ENCODE measurements around the gene RPS21. TPM values are rescaled to one million over a fixed set of nuclear protein-coding genes. Genes with fewer than 3 reads are reported as not detected.

The RPS21 gene
- total RNA-seq, 2 donors from 2014 or later = 1,359 to 1,579 TPM

DNA sequence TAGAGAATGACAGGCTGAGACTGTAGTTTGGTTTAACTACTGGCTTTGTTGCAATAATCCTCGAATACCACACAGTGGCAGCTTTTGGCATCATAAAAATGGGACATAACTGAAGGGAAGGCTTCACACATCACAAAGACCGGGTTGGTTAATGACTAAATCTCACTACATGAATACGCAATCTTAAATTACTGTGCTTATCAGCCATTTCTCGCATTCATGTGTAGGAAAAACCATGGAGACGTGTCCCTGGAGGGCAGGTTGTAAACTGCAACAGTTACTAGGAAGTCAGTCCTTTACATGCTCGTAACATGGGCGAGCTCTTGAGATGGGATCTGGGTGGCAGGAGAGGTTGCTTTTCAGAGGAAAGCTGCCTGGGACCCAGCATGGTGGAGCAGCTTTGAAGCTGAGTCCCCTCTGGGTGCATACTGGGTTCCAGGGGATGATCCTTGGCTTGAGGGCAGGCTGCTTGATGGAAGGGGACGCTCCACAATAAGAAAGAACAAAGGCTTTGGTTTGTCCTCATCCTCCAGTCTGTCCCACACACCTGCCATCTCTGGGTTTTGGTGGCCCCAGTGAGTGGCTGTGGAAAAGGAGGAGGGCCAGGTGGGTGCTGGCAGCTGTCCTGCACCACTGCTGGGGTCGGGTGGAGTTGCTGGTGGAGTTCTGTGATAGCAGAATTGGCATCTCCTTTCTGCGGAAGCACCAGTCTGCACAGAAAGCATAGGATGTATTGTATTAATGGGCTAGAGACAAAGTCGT, 2.1 kb downstream of the RPS21 start:
- intact Hi-C loops (cut with DNase I) = loop anchor here (10.0 kb wide), 1 partner anchor 374 kb away; no protein-coding TSS in a partner anchor
- no peaks in the 10 kb centered on the region for H3K36me3 ChIP-seq

DNA sequence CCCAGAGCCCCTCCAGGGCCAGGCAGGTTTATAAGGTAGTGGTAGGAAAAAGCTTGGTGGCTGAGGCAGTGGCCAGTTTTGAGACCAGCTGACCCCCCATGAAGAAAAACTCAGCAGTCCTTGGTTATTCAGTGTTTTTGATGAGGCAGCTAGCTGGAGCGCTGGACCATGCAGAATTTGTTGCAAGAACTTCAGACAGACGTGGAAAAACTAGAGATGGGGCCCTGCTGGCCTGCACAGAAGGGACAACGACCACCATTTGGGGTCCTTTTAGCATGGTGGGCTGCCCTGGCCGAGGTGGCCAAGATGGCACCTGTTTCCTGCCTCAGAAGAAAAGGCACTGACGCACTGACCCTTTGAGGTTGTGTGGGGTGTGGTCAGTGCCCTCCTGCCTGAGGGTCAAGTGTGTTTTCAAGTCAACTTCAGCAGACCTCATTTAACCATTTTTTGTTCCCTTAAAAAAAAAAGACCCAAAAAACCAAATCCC, 2.7 kb downstream of the RPS21 start:
- DNase-seq = no peak
- intact Hi-C loops (cut with DNase I) = loop anchor here (10.0 kb wide), 1 partner anchor 375 kb away; no protein-coding TSS in a partner anchor
- Histone ChIP-seq H3K4me3 (no peak overlapping the region), H3K9ac (ENCODE audit: low read depth in 2 of 2, low read length in 2 of 2) (no peak overlapping the region), H3K9me3 (no peaks in the 10 kb centered on the region), H3K36me3 (no peaks in the 10 kb centered on the region), H3K4me1 (peaks cover 9% of the 10 kb centered on the region), H3K27ac (no peak overlapping the region), H3K27me3 (no peaks in the 10 kb centered on the region)
- TF ChIP-seq, protein P1, sequence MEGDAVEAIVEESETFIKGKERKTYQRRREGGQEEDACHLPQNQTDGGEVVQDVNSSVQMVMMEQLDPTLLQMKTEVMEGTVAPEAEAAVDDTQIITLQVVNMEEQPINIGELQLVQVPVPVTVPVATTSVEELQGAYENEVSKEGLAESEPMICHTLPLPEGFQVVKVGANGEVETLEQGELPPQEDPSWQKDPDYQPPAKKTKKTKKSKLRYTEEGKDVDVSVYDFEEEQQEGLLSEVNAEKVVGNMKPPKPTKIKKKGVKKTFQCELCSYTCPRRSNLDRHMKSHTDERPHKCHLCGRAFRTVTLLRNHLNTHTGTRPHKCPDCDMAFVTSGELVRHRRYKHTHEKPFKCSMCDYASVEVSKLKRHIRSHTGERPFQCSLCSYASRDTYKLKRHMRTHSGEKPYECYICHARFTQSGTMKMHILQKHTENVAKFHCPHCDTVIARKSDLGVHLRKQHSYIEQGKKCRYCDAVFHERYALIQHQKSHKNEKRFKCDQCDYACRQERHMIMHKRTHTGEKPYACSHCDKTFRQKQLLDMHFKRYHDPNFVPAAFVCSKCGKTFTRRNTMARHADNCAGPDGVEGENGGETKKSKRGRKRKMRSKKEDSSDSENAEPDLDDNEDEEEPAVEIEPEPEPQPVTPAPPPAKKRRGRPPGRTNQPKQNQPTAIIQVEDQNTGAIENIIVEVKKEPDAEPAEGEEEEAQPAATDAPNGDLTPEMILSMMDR (IDR thresholded peaks at IDR 0.05) = no peak

More for the DNA sequence above, 2.1 kb downstream of the RPS21 start:
- H3K4me1 ChIP-seq = peaks cover 9% of the 10 kb centered on the region
- H3K27me3 ChIP-seq = no peaks in the 10 kb centered on the region
- TF ChIP-seq, protein P1 (IDR thresholded peaks at IDR 0.05) = no peak
- no peak for DNase-seq
- H3K9me3 ChIP-seq = no peaks in the 10 kb centered on the region
- peak overlapping the region in 1 of 2 donors; percentile 18 for H3K9ac ChIP-seq (ENCODE audit: low read depth in 2 of 2, low read length in 2 of 2)
- H3K27ac ChIP-seq = no peak overlapping the region
- no peak overlapping the region for H3K4me3 ChIP-seq

DNA sequence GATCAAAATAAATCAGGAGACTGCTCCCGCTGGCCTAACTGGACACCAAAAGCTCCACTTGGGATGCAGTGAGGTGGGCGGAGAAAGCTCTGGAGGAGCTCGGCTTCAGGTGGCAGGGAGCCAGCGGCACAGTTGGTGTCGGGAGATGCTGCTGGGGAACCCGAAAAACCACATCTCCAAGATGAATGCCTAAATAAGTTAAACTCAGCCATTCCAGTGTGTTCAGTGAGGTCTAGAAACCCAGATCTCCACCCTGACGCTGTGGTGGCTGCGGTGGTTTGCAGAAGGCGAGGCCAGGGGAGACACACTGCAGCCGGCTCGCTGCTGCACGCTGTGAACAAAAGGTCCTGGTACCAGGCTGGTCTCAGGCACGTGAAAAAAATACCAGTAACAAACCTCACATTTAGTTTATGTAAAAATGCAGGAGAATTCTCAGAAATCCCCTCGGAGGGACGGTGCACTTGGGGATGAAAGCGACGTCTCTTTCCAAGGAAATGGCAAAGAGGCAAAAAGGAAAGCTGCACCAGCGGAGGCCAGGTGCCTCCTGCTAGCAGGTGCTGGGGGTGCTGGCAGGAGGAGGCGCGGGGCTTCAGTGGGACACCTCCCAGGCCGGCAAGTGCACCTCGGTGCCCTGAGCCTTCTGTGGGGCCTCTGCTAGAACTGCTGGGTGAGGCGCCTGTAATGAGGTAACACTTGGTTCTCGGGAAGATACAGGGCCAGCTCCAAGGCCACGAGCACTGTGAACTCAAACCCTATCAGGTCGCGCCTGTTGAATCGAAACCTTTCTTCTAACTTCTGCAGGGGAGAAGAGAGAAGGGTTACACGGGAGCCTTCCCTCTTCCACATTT, 3.6 kb downstream of the RPS21 start:
- no peaks in the 10 kb centered on the region for H3K36me3 ChIP-seq
- H3K9me3 ChIP-seq = no peaks in the 10 kb centered on the region
- no peaks in the 10 kb centered on the region for H3K27me3 ChIP-seq
- H3K4me1 ChIP-seq = peaks cover 9% of the 10 kb centered on the region
- intact Hi-C loops (cut with DNase I) = no loop called here
- TF ChIP-seq, protein P1 (IDR thresholded peaks at IDR 0.05) = no peak
- no peak for DNase-seq
- no peak overlapping the region for H3K4me3 ChIP-seq
- H3K9ac ChIP-seq (ENCODE audit: low read depth in 2 of 2, low read length in 2 of 2) = no peak overlapping the region
- no peak overlapping the region for H3K27ac ChIP-seq

DNA sequence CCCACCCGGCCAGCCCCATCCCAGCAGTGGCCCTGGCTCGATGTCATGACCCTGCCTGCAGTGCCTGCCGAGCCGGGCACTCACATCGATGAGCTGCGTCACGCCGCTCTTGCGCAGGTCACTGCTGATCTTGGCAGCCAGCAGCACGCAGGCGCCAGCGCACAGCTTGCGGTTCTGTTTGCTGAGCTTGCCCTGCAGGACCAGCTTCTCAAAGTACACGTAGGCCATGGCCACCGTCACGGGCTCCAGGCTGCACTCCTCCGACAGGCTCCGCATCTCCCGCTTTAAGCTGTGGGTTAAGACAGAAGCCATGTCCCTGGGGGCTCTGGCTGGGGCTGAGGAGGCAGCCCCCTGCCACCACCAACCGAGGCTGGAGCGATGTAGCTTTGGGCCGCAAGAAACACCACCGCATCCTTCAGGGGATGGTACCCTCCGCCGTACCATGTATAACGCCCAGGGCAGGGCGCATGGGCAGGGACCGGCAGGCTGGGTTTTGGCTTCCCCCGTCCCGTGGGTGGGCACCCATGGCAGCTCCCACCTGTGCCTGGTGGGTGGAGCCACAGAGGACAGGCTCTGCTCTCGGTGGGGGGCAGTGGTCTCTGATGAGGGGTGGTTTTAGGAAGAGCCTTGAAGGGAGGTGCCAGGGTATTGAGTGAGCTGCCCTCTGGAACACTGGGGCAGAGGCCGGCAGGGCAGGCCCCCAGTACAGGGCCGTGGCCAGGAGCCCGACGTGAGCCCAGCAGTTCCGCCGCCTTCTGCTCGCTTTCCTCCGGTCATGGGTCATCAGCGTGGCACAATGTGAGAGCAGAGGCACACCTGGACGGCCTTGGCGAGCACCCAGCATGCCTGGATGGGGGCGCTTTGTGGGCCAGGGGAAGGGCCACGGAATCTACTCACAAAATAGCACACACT, 4.5 kb downstream of the RPS21 start:
- TF ChIP-seq, protein P1 (IDR thresholded peaks at IDR 0.05) = no peak
- no peak overlapping the region for H3K4me3 ChIP-seq
- no peak for DNase-seq
- H3K9ac ChIP-seq (ENCODE audit: low read depth in 2 of 2, low read length in 2 of 2) = no peak overlapping the region
- no peaks in the 10 kb centered on the region for H3K27me3 ChIP-seq
- H3K9me3 ChIP-seq = no peaks in the 10 kb centered on the region
- no peaks in the 10 kb centered on the region for H3K36me3 ChIP-seq
- peaks cover 9% of the 10 kb centered on the region for H3K4me1 ChIP-seq
- no peak overlapping the region for H3K27ac ChIP-seq
- intact Hi-C loops (cut with DNase I) = no loop called here

DNA sequence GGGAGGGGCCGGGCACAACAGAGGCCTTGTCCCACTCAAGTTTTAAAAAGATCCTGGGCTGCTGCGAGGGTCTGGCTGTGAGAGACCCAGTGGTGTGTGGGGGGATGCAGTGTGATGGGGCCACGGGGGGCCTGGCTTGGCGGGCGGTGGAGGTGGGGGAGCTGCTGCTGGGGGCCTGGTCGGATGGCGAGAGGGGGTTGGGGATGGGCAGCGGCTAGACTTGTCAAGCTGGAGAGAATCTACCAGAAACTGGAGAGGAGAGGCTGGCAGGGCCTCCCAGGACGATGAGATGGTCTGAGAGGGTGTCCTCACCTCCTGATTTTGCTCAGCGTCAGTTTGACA, 5.1 kb downstream of the RPS21 start:
- no peak for DNase-seq
- no peaks in the 10 kb centered on the region for H3K36me3 ChIP-seq
- intact Hi-C loops (cut with DNase I) = no loop called here

More for the DNA sequence above, 5.1 kb downstream of the RPS21 start:
- no peak overlapping the region for H3K27ac ChIP-seq
- H3K4me1 ChIP-seq = peaks cover 9% of the 10 kb centered on the region
- TF ChIP-seq, protein P1 (IDR thresholded peaks at IDR 0.05) = no peak
- H3K4me3 ChIP-seq = no peak overlapping the region
- no peak overlapping the region for H3K9ac ChIP-seq (ENCODE audit: low read depth in 2 of 2, low read length in 2 of 2)
- H3K9me3 ChIP-seq = no peaks in the 10 kb centered on the region
- no peaks in the 10 kb centered on the region for H3K27me3 ChIP-seq
